Measurements from ENCODE around the gene CCBE1.

CCBE1 gene

GRCh38 chr18:59402432-59403090 lies 294.7 kb downstream of the CCBE1 start:
- TF ChIP-seq ZNF274 (IDR thresholded peaks at IDR 0.05; ENCODE audit: low read depth, low read length) = no peak
- no peak overlapping the region for H3K4me3 ChIP-seq (ENCODE audit: low read length)

- H3K4me3 ChIP-seq (ENCODE audit: low read length) = no peak overlapping the region
- no peak for TF ChIP-seq ZNF274 (IDR thresholded peaks at IDR 0.05; ENCODE audit: low read depth, low read length)
Observed at GRCh38 chr18:59400407-59400806, 296.8 kb downstream of the CCBE1 start.

GRCh38 chr18:59395226-59396175 lies 301.7 kb downstream of the CCBE1 start:
- no peak for TF ChIP-seq ZNF274 (IDR thresholded peaks at IDR 0.05; ENCODE audit: low read depth, low read length)
- no peak overlapping the region for H3K4me3 ChIP-seq (ENCODE audit: low read length)

GRCh38 chr18:59393381-59393780 lies 303.8 kb downstream of the CCBE1 start:
- TF ChIP-seq ZNF274 (IDR thresholded peaks at IDR 0.05; ENCODE audit: low read depth, low read length) = no peak
- H3K4me3 ChIP-seq (ENCODE audit: low read length) = no peak overlapping the region

- no peak for TF ChIP-seq ZNF274 (IDR thresholded peaks at IDR 0.05; ENCODE audit: low read depth, low read length)
- H3K4me3 ChIP-seq (ENCODE audit: low read length) = no peak overlapping the region
Observed at GRCh38 chr18:59388817-59389216, 308.4 kb downstream of the CCBE1 start.

GRCh38 chr18:59387687-59388565 lies 309.3 kb downstream of the CCBE1 start:
- TF ChIP-seq ZNF274 (IDR thresholded peaks at IDR 0.05; ENCODE audit: low read depth, low read length) = no peak
- H3K4me3 ChIP-seq (ENCODE audit: low read length) = no peak overlapping the region

GRCh38 chr18:59386909-59387686 lies 310.1 kb downstream of the CCBE1 start:
- H3K4me3 ChIP-seq (ENCODE audit: low read length) = no peak overlapping the region

GRCh38 chr18:59385191-59385590 lies 312.0 kb downstream of the CCBE1 start:
- no peak overlapping the region for H3K4me3 ChIP-seq (ENCODE audit: low read length)
- no peak for TF ChIP-seq ZNF274 (IDR thresholded peaks at IDR 0.05; ENCODE audit: low read depth, low read length)

More at GRCh38 chr18:59386909-59387686, 310.1 kb downstream of the CCBE1 start:
- no peak for TF ChIP-seq ZNF274 (IDR thresholded peaks at IDR 0.05; ENCODE audit: low read depth, low read length)

GRCh38 chr18:59383851-59384250 lies 313.4 kb downstream of the CCBE1 start:
- no peak for TF ChIP-seq ZNF274 (IDR thresholded peaks at IDR 0.05; ENCODE audit: low read depth, low read length)
- H3K4me3 ChIP-seq (ENCODE audit: low read length) = no peak overlapping the region

GRCh38 chr18:59382383-59382782 lies 314.8 kb downstream of the CCBE1 start:
- H3K4me3 ChIP-seq (ENCODE audit: low read length) = no peak overlapping the region
- TF ChIP-seq ZNF274 (IDR thresholded peaks at IDR 0.05; ENCODE audit: low read depth, low read length) = no peak

GRCh38 chr18:59381949-59382348 lies 315.3 kb downstream of the CCBE1 start:
- no peak for TF ChIP-seq ZNF274 (IDR thresholded peaks at IDR 0.05; ENCODE audit: low read depth, low read length)
- no peak overlapping the region for H3K4me3 ChIP-seq (ENCODE audit: low read length)

All from GM08714 (cell line).